HG02852 (cell line): ENCODE results near the gene MRPL21.
A peak's percentile ranks its signal among the peaks of the same experiment; 100 is the strongest.

Experiments
- ATAC-seq: cut with Tn5 transposase; IDR thresholded peaks from one replicate; pipeline ENCODE4 v1.9.1; 2021; ENCODE audit warnings: mild to moderate bottlenecking, moderate library complexity; ENCODE audit not compliant: unreplicated experiment

MRPL21 gene

GRCh38 chr11:68903288-68904247, at the start of gene MRPL21, which contains the start of gene IGHMBP2:
MRPL21 (minus strand) TSS chr11:68903832; CDS start chr11:68903810, 22 bp downstream.
IGHMBP2 (plus strand) TSS chr11:68903891; CDS start chr11:68903953, 62 bp downstream.
- ATAC-seq, result peak; percentile 78

DNA sequence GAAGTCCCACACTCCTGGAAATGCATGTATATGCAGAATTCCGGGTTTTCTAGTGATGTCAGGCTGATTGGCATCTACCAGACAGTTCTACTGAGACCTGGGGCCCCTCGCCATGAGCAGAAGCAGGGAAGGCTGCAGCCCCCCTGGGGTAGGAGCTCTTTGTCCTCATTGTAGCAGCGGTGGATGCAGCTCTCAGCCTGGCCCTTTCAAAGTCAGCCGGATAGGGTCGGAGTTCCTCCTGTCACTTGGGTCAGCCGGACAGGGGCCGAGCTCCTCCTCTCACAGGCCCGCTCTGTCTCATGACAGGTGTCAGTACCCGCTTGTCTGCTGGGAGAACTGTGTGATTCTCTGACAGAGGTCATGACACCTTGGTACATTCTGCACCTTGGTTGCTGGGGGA, 47.1 kb upstream of the MRPL21 start:
- no peak for ATAC-seq

- no peak for ATAC-seq
These were observed 46.6 kb upstream of the MRPL21 start for GRCh38 chr11:68950270-68950669.

GRCh38 chr11:68948935-68949334, 45.3 kb upstream of the MRPL21 start:
- ATAC-seq, result no peak

GRCh38 chr11:68948496-68948895, 44.9 kb upstream of the MRPL21 start:
- no peak for ATAC-seq

- no peak for ATAC-seq
These were observed 43.5 kb upstream of the MRPL21 start for GRCh38 chr11:68947151-68947550.

GRCh38 chr11:68946416-68947090, 42.9 kb upstream of the MRPL21 start:
- no peak for ATAC-seq

DNA sequence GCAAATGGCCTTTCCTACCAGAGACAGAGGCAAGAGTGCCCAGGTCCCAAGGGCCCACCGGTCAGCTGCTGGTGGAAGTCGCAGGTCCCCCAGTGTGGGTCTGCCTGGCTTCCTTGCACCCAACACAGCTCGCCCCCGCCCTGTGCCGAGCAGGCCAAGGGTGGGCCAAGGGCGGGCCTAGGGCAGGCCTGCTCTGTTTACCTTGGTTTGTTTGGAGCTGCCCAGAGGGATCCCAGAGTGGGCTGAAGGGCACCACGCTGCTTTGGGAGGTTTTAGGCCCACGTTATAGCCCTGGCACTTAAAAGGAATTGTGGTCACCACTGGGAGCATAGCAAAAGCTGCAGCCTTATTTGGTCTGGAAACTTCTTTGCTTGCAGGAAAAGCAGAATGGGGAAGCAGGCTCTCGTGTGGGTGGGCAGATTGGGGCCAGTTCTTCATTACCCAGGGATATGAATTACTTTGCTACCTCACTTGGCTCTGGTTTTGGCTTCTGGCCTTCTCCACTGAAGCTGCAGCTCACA, 39.2 kb upstream of the MRPL21 start:
- ATAC-seq, result no peak

DNA sequence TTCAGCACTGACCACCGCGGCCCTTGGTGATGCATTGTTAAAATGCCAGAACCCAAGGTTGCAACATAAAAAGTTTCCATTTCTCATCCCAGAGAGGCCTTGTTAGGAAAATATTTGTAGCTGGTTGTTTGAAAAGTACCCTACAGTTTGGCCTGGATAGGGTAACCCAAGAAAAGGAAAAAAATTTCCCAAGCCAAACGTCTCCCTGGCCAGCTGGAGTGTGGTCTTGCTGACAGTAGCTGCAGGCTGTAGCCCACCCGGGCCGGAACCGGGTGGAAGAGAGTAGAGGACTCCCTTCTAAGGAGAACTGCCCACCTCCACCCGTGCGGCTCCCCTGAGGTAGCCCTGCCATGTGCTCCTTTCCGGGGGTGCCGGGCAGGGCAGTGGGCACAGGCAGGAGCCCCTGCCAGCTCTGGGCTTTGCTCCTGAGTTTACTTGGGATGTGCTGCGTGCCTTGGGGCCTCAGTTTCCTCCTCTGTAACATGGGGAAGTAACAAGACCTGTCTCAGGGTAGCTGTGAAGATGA, 38.5 kb upstream of the MRPL21 start:
- no peak for ATAC-seq

DNA sequence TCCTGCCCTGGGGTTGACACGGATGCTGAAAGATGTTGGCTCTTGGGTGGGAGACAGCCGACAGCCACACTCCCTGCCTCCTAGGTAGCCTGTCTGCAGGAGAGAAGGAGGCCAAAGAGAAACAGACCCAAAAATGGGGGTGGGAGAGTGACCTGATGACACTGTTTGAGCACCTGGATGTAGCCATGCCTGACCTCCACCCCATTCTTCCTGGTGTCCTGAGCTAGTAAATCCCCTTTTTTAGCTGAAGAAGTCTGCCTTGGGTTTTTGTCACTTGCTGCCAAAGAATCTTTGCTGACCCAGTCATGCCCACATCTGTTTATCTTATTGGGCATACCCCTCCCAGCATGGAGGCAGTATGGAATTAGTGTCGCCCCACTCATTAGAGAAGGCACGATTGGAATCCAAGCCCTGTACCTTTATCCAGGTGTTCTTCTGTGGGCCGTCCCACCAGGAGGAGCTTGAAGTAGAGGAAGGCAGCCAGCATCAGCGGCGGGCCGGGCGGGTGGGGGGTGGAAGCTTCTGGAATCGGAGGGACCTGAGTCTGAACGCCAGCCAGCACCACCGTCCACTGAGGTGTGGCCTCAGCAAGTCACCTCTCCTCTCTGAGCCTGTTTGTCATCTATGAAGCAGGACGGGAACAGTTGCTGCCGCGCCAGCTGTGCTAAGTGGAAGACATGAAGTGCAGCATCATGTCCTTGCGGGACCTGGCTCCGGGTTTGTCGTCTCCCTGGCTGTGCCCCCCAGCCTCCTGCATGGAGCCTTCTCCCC, 37.9 kb upstream of the MRPL21 start:
- ATAC-seq, result no peak

- ATAC-seq, result no peak
These were observed 37.2 kb upstream of the MRPL21 start for GRCh38 chr11:68940651-68941323.

DNA sequence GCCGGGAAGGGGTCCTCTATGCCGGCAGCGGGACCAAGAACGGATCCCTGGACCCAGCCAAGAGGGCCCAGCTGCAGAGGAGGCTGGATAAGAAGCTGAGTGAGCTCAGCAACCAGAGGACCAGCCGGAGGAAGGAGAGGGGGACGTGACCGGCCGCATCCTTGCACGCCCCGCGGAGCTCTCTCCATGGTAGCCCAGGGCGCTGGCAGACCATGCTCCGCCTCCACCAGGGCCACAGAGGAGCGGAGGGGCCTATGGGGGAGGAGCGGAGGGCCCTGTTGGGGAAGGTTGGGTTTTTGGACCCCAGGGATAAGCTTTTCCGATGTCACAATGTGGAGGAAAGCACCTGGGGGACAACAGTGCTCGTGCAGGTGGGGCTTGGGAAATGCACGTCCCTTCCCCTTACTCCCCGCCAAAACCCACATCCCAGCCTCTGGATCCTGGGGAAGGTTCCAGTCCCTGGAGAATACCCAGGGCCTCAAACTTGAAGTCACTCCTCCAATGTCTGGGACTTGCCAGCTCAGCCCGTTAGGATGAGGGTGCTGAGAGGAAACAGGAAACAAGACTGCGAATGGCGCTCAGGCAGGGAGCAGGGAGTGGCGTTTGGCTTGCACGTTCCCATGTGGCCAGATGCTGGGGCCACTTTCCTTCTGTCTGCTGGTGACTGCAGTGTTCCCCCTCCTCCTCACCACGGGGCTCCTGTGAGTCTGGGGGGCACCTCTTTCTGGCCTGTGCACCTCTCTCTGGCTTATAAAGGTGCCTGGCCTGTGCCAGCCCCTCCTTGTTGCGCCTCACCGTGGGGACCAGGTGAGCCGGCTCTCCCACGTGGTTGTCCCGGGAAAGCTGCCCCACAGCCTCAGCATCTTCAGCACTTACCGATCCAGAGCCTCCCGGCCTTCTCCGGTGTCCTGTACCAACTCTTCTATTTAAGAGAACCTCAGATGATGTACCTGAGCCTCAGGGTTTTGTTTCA, 36.2 kb upstream of the MRPL21 start:
- no peak for ATAC-seq

DNA sequence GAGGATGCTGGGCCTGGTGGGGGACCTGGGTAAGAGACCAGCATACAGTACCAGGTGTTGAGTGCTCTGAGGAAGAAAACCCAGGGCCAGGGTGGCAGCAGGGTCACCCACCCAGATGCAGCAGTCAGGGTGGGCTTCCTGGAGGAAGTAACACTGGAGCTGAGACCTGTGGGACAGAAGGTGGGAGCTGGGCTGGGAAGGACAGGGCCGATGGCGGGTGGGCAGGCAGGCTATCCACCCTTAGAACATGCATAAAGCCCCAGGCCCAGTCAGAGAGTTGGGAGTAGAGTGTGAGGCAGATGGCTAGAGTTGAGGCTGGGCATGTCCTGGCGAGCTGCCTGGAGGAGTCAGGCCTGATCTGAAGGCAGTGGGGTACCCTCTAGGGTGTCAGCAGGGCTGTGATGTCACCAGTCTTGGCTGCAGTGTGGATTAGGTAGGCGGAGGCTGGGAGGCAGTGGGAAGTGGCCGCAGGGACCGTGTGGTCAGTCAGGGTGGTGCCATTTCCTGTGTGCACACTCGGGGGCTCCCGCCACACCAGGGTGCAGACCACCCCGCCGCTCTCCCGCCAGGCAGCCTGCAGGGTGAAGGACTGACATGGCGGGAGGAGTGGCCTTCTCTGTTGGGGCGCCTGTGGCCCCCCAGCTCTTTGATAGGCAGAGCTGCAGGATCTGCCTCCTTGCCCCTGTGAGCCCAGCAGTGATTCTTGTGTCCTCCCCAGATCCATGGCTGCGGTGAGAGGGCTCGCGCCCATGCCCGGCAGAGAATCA, 35.4 kb upstream of the MRPL21 start:
- ATAC-seq, result no peak

GRCh38 chr11:68938088-68938487, 34.5 kb upstream of the MRPL21 start:
- no peak for ATAC-seq

GRCh38 chr11:68936676-68937620, 33.3 kb upstream of the MRPL21 start:
- ATAC-seq, result no peak

- no peak for ATAC-seq
These were observed 32.7 kb upstream of the MRPL21 start for GRCh38 chr11:68936358-68936636.
